HCT116 (cell line): ENCODE measurements around the gene AP1M2. TPM values are rescaled to one million over a fixed set of nuclear protein-coding genes. Genes with fewer than 3 reads are reported as not detected.

ENCODE experiments used
- ATAC-seq: fragments of 200-7000 bp; cut with Tn5 transposase; 2 replicates; pipeline ENCODE4 v1.9.1; 2020; ENCODE audit warnings: mild to moderate bottlenecking, moderate library complexity
- BruUV-seq: library from RNA; stranded (reverse); fragments of 400-500 nt; replicated peaks from 2 replicates; lab custom pipeline; 2021; lab: Mats Ljungman, UMichigan
- CTCF ChIA-PET: fragments of 300-600 bp; sonication (Branson Sonifier 250); formaldehyde crosslinking; loops from one replicate; lab custom pipeline; 2021; ENCODE audit warnings: antibody characterized with exemption; lab: Charles Lee
- POLR2A ChIA-PET: fragments of 300-600, 350-600 bp; sonication (Branson Sonifier 250); formaldehyde crosslinking; loops from one replicate; lab custom pipeline; 2021; ENCODE audit warnings: antibody characterized with exemption; lab: Charles Lee
- RAD21 ChIA-PET, 2 experiments: fragments of 300-600 bp; sonication (Branson Sonifier 250); formaldehyde crosslinking; loops; one replicate each; lab custom pipeline; 2023; ENCODE audit warnings: low total read pairs in 2 of 2; ENCODE audit not compliant: uncharacterized antibody in 2 of 2, unreplicated experiment in 2 of 2, low non-redundant PET in 1 of 2; lab: Charles Lee
- DNase-seq: peaks from one replicate; pipeline ENCODE4 v3.0.0-alpha.2; 2010; ENCODE audit warnings: low read depth, low spot score
- H2AFZ ChIP-seq: fragments of 200-600 bp; shearing (Covaris generic), sonication (generic); 2 replicates; pipeline ENCODE4 v1.6.1; 2017; ENCODE audit warnings: low read depth, mixed run types, mixed read lengths, antibody characterized with exemption, low read length; ENCODE audit not compliant: poor library complexity, severe bottlenecking
- H3K27ac ChIP-seq: 2 replicates; pipeline ENCODE4 v1.5.1; 2012; ENCODE audit warnings: low read depth, low read length
- H3K27me3 ChIP-seq: fragments of 200-600 bp; sonication (generic); 2 replicates; pipeline ENCODE4 v1.6.1; 2016; ENCODE audit warnings: mixed run types, low read length, mixed read lengths; ENCODE audit not compliant: insufficient read depth
- H3K36me3 ChIP-seq, 2 experiments: fragments of 200-500 bp in 1 of 2; fragments of 200-600 bp in 1 of 2; sonication (Bioruptor generic) in 1 of 2; sonication (generic) in 1 of 2; 2 replicates each; pipeline versions ENCODE4 v1.5.1 to v1.6.1; 2014 to 2016; ENCODE audit warnings: low read length in 2 of 2, inconsistent platforms in 1 of 2, mixed read lengths in 1 of 2, mixed run types in 1 of 2; ENCODE audit not compliant: insufficient read depth in 2 of 2, control insufficient read depth in 1 of 2
- H3K4me1 ChIP-seq, 2 experiments: fragments of 200-600 bp in 1 of 2; sonication (generic) in 1 of 2; 2 replicates each; pipeline versions ENCODE4 v1.5.1 to v1.6.1; 2012 to 2017; ENCODE audit warnings: low read length in 2 of 2, inconsistent platforms in 1 of 2, mild to moderate bottlenecking in 1 of 2, mixed read lengths in 1 of 2, mixed run types in 1 of 2, moderate library complexity in 1 of 2; ENCODE audit not compliant: insufficient read depth in 2 of 2, control insufficient read depth in 1 of 2
- H3K4me2 ChIP-seq: fragments of 200-600 bp; sonication (generic); 2 replicates; pipeline ENCODE4 v1.6.1; 2017; ENCODE audit warnings: mixed run types, low read length, mixed read lengths
- H3K4me3 ChIP-seq, 2 experiments: fragments of 200-600 bp in 1 of 2; sonication (generic) in 1 of 2; replicated peaks in 1 of 2; 2 replicates each; pipeline ENCODE4 v1.5.1; 2011 to 2016; ENCODE audit warnings: low read length in 2 of 2, control low read depth in 1 of 2, low read depth in 1 of 2, mild to moderate bottlenecking in 1 of 2, mixed read lengths in 1 of 2, mixed run types in 1 of 2
- H3K79me2 ChIP-seq: fragments of 200-600 bp; sonication (generic); 2 replicates; pipeline ENCODE4 v1.6.1; 2017; ENCODE audit warnings: mild to moderate bottlenecking, mixed run types, low read length, moderate library complexity, mixed read lengths; ENCODE audit not compliant: insufficient read depth
- H3K9ac ChIP-seq: fragments of 200-600 bp; sonication (generic); 2 replicates; pipeline ENCODE4 v1.6.1; 2016; ENCODE audit warnings: low read length, mixed read lengths
- H3K9me2 ChIP-seq: fragments of 200-600 bp; sonication (generic), shearing (Covaris generic); 2 replicates; pipeline ENCODE4 v1.6.1; 2017; ENCODE audit warnings: mixed run types, mild to moderate bottlenecking, moderate library complexity; ENCODE audit not compliant: insufficient read depth
- H3K9me3 ChIP-seq, 2 experiments: fragments of 200-500 bp in 1 of 2; fragments of 200-600 bp in 1 of 2; sonication (Bioruptor generic) in 1 of 2; sonication (generic) in 1 of 2; 2 replicates each; pipeline ENCODE4 v1.6.1; 2014 to 2017; ENCODE audit warnings: low read length in 2 of 2, mixed read lengths in 2 of 2, inconsistent platforms in 1 of 2, low read depth in 1 of 2, mild to moderate bottlenecking in 1 of 2, mixed run types in 1 of 2, moderate library complexity in 1 of 2; ENCODE audit not compliant: control insufficient read depth in 1 of 2, insufficient read depth in 1 of 2
- H4K20me1 ChIP-seq: fragments of 200-600 bp; sonication (generic), shearing (Covaris generic); 2 replicates; pipeline ENCODE4 v1.6.1; 2017; ENCODE audit warnings: mixed run types, mild to moderate bottlenecking, moderate library complexity; ENCODE audit not compliant: insufficient read depth
- CBX3 ChIP-seq: IDR thresholded peaks from 2 replicates; pipeline ENCODE4 v1.6.1; 2012; ENCODE audit warnings: low read depth
- EZH2phosphoT487 ChIP-seq: fragments of 200-600 bp; IDR thresholded peaks from 2 replicates; pipeline ENCODE4 v1.6.1; 2018; ENCODE audit warnings: antibody characterized with exemption, borderline replicate concordance
- MAX ChIP-seq: IDR thresholded peaks from 2 replicates; pipeline ENCODE4 v1.6.1; 2012
- POLR2A ChIP-seq: IDR thresholded peaks from 2 replicates; pipeline ENCODE4 v1.7.0; 2011; ENCODE audit warnings: borderline replicate concordance; ENCODE audit not compliant: insufficient read depth, insufficient read length; ENCODE audit errors: extremely low read depth
- RAD21 ChIP-seq: IDR thresholded peaks from 2 replicates; pipeline ENCODE4 v1.6.1; 2012; ENCODE audit warnings: low read depth, mild to moderate bottlenecking
- SP1 ChIP-seq: IDR thresholded peaks from 2 replicates; pipeline ENCODE4 v1.6.1; 2012; ENCODE audit warnings: low read depth
- YY1 ChIP-seq: IDR thresholded peaks from 2 replicates; pipeline ENCODE4 v1.6.1; 2011; ENCODE audit warnings: low read length, low read depth, moderate library complexity, mild to moderate bottlenecking; ENCODE audit not compliant: insufficient replicate concordance; ENCODE audit errors: extremely low read depth
- ZFX ChIP-seq: fragments of 450-650 bp; IDR thresholded peaks from 2 replicates; pipeline ENCODE4 v1.6.1; 2017
- intact Hi-C: fragments of 100-400 bp; cut with micrococcal nuclease; formaldehyde crosslinking; loops from 2 replicates; pipeline ENCODE4 v1.10.0; 2022
- total RNA-seq: library from RNA; stranded (reverse); gene quantifications from one replicate; pipeline ENCODE4 v1.2.1, GENCODE V29; 2021; ENCODE audit not compliant: unreplicated experiment

AP1M2 gene
- total RNA-seq, 1 experiment from 2014 or later, result 111 TPM

GRCh38 chr19:10577951-10578350 lies 9.2 kb downstream of the AP1M2 start:
- H2AFZ ChIP-seq, result no peak overlapping the region
- DNase-seq (no peak), ATAC-seq (no peak)
- H3K9me2 ChIP-seq, result no peaks in the 10 kb centered on the region
- no peaks in the 10 kb centered on the region for H3K9me3 ChIP-seq
- no peak for TF ChIP-seq ZFX
- TF ChIP-seq POLR2A, result no peak
- no peak for TF ChIP-seq RAD21
- no peak for TF ChIP-seq EZH2phosphoT487
- TF ChIP-seq CBX3, result no peak
- TF ChIP-seq MAX, result no peak
- no peak for TF ChIP-seq YY1
- intact Hi-C loops, result no loop called here
- H3K27me3 ChIP-seq, result no peaks in the 10 kb centered on the region
- BruUV-seq, result no TSS peak
- no peak overlapping the region for H3K4me3 ChIP-seq
- RAD21 ChIA-PET, result interaction anchor here in 1 of 2 experiments (0.9 kb wide), 1 partner anchor 37 kb away, joined by 3 read pairs; no protein-coding TSS in a partner anchor
- no peaks in the 10 kb centered on the region for H4K20me1 ChIP-seq
- peaks cover 9 to 14% of the 10 kb centered on the region in 2 experiments; a peak in 3 of 4 replicates for H3K36me3 ChIP-seq
- peaks cover 8 to 20% of the 10 kb centered on the region in 2 experiments; a peak in 3 of 4 replicates for H3K4me1 ChIP-seq
- no peaks in the 10 kb centered on the region; the same call in 1 of the 2 replicates for H3K79me2 ChIP-seq
- CTCF ChIA-PET, result interaction anchor here (0.7 kb wide), 1 partner anchor 108 kb away, joined by 3 read pairs; no protein-coding TSS in a partner anchor
- peak overlapping the region; percentile 67 for H3K27ac ChIP-seq
- H3K4me2 ChIP-seq, result peak overlapping the region; percentile 74; the same call in 1 of the 2 replicates
- POLR2A ChIA-PET, result no interaction called here
- peak overlapping the region; percentile 60 for H3K9ac ChIP-seq

- CTCF ChIA-PET, result interaction anchor here (0.6 kb wide), 1 partner anchor 101 kb away, joined by 3 read pairs; no protein-coding TSS in a partner anchor
Measured at GRCh38 chr19:10575011-10575716, 11.9 kb downstream of the AP1M2 start.

More at GRCh38 chr19:10575011-10575716, 11.9 kb downstream of the AP1M2 start:
- H3K79me2 ChIP-seq, result no peaks in the 10 kb centered on the region; the same call in 1 of the 2 replicates
- H3K9me3 ChIP-seq, result no peaks in the 10 kb centered on the region
- no peak overlapping the region for H3K4me3 ChIP-seq
- H3K4me1 ChIP-seq, result peaks cover 8 to 30% of the 10 kb centered on the region in 2 experiments; a peak in 3 of 4 replicates
- H3K4me2 ChIP-seq, result no peak overlapping the region
- DNase-seq, result no peak
- H3K9ac ChIP-seq, result no peak overlapping the region
- no peaks in the 10 kb centered on the region for H3K27me3 ChIP-seq
- H3K9me2 ChIP-seq, result no peaks in the 10 kb centered on the region
- ATAC-seq, result no peak
- H3K27ac ChIP-seq, result no peak overlapping the region
- H3K36me3 ChIP-seq, result peaks cover 5 to 14% of the 10 kb centered on the region in 2 experiments; a peak in 3 of 4 replicates
- no TSS peak for BruUV-seq
- intact Hi-C loops, result no loop called here
- TF ChIP-seq SP1 (no peak), YY1 (no peak)
- H2AFZ ChIP-seq, result no peak overlapping the region
- POLR2A ChIA-PET, result no interaction called here
- RAD21 ChIA-PET, result no interaction called here
- H4K20me1 ChIP-seq, result no peaks in the 10 kb centered on the region
